Muscle of arm (tissue), 12 donors: Measurements from ENCODE around the gene SELENOO. TPM values are rescaled to one million over a fixed set of nuclear protein-coding genes. Genes with fewer than 3 reads are reported as not detected.

ENCODE experiments used
- DNase-seq: peaks from one replicate; pipeline ENCODE4 v3.0.0-alpha.2; 2013
- polyA plus RNA-seq, 12 donors: library from polyadenylated mRNA; unstranded; fragments of 120-200 nt; gene quantifications; one replicate each; pipeline ENCODE4 v1.2.1, GENCODE V29; 2013; ENCODE audit not compliant: insufficient read length in 12 of 12

SELENOO gene
- polyA plus RNA-seq, 12 donors: 7.9 to 18.4 (median 10.6) TPM; not detected in 1

DNA sequence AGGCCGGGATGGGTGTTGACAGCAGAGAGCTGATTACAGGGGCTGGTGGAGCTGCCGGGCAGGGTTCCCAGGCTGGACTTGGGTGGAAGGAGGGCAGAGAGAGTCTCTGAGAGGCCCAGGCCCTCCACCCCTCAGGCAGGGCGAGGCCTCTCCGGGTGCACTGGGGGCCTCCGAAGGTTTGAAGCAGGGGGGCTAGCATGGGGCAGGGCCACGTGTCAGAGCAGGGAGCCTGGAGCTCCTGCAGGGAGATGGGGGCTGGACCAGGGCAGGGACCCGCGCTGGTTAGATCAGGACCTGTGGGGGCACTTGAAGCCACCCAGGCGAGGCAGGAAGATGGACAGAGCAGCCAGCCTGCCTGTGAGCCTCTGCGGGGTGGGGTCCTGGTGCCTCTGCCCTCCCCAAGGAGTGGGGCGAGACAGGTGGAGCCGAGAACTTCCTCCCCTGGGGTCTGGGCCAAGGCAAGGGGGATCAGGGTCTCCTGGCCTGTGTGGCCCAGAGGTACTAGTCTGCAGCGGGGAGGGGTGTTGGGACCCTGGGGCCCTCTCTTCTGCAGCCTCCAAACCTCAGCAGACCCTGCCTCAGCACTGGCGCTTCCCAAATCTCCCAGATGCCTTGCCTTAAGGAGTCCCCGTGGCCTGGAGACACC lies 29.4 kb upstream of the SELENOO start:
- no peak for DNase-seq

DNA sequence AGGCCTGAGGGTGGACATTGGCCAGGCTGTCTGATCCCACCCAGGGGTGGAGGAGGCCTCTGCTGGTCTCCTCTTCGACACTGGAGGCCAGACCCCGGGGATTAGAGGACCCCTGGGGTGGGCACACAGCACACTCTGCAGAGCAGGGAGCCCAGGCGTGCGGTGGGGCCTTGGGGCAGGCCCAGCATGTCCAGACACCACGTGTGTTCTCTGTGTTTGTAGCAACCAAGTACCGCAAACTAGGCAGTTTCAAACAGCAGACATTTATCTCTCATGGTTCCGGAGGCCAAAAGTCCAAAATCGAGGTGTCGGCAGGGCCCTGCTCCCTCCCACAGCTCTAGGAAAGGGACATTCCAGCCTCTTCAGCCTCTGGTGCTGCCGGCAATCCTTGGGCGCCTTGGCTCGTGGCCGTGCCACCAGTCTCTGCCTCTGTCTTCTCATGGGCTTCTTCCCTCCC lies 28.8 kb upstream of the SELENOO start:
- DNase-seq: no peak

DNA sequence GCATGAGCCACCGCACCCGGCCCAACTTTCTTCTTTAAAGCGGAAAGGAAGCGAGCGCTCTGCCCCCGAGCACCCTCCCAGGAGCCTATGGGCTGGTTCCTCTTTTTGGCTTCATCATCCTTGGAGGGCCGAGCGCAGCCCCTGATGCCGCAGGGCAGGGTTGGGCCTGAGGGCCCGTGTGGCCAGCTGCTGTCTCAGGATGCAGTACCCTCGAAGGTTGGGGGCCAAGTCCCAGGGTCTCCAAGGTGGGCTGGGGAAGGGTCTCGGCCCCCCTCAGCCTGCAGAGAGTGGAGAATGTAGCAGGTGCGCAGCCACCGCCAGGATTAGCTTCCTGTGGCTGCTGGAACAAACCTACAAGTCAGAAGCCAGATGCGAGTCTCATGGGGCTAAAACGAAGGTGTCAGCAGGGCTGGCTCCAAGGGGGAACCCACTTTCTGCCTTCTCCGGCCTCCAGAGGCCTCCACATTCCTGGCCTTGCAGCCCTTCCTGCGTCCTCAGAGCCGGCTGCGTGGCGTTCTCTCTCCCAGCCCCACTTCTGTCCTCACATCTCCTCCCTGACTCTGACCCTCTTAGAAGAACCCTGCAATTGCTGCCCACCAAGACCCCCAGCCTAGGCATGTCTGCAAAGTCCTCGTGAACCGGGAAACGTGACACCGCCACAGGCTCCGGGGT lies 27.4 kb upstream of the SELENOO start:
- DNase-seq: no peak

DNA sequence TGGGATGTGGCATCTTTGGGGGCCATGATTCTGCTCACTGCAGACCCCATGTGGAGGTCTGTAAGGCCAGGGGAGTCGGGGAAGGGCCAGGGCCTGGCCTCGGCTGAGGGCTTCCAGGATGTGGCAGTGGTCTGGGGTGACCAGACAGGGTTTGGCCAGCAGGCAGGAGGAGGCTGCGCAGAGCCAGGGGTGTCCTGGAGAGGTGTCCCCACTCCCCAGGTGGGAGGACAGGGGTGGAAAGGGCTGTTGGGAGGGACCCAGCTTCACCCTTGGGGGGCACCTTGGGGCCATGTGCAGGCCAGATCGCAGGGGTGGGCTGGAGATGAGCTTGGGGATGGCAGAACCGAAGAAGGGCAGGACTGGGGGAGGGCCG lies 26.8 kb upstream of the SELENOO start:
- DNase-seq: no peak

DNA sequence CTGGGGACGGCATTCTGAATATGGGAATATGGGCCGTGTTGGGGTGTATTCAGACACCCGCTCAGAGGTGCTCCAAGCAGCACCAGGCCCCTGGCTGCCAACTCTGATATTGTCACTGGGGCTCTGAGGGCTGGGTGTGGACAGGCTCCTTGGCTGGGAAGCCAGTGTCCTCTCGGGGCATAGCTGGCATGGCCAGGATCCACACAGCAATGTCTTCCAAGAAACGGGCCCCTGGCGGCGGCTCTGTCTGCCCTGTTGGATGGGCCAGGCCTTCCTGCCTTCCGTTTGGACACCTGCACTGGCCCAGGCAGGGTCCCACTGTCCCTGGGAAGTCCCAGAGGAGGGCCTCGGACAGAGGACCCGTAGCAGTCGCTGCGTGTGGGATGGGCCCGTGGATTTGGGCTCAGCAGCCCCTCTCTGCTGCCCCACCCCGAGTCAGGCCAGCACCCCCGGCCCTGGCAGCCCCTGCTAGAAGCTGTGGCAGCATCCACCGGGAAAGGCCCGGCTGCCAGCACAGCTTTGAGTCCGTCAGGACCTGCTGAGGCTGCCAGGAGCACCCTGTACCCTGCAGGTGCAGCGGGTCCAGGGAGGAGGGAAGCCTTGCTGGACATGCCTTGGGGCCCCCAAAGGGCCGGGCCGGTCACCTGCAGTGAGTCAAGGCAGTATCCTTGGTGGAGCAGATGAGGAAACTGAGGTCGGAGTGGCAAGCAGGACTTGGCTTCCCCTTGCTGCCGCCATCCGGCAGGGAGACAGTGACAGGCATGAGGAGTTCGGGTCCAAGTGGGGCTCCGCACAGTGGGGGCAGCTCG lies 26.2 kb upstream of the SELENOO start:
- no peak for DNase-seq

DNA sequence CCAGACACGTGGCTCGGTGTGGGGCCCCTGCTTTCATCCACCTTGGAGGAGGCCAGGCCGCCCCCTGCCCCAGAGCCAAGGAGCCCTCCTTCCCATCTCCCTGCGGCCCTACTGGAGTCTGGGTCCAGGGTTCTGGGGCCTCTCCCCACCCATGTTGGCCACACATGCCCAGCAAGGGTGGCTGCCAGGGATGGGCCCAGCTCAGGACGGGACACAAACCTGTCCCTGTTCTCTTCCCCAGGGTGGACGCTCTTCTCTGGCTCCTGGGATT lies 25.7 kb upstream of the SELENOO start:
- DNase-seq: no peak

DNA sequence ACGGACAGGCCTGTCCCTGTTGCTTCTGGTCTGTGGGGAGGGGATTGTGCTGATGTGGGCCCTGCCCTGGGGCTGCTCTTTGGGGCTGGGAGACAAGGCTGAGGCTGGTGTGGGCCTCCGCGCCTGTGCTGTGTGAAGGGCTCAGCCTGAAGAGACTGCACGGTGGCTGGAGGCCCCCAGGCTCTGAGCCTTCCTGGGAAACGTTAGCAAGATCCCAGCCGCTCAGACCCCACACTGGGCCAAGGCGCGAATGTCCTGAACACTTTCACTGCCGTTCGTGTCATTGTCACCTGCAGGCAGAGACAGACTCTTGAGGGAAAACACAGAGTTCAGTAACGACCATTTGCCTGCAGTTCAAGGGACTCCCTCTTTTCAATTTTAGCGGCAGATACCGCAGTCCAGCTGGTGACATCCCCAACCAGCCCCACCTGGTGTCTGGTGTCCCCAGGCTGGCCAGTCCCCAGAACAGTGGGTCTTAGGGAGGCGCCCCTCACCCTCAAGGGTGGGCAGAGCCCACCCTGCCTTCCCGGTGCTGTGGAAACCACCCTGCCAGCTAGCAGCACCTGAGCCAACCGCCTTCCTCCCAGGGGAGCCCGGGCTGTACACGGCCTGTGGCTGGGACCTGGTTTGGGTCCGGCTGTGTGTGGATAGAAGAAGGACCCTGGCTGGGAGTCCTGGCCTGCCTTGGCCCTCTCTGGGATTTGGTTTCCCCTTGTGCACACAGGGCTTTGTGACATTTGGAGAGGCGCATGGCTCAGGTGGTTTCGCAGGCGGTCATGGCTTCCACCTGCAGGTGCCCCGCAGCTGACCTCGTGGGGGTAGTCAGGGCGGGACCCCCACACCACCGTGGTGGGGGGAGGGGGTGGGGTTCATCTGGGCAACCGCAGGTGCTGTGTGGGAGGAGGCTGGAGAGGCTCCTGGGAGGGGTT lies 24.6 kb upstream of the SELENOO start:
- no peak for DNase-seq

DNA sequence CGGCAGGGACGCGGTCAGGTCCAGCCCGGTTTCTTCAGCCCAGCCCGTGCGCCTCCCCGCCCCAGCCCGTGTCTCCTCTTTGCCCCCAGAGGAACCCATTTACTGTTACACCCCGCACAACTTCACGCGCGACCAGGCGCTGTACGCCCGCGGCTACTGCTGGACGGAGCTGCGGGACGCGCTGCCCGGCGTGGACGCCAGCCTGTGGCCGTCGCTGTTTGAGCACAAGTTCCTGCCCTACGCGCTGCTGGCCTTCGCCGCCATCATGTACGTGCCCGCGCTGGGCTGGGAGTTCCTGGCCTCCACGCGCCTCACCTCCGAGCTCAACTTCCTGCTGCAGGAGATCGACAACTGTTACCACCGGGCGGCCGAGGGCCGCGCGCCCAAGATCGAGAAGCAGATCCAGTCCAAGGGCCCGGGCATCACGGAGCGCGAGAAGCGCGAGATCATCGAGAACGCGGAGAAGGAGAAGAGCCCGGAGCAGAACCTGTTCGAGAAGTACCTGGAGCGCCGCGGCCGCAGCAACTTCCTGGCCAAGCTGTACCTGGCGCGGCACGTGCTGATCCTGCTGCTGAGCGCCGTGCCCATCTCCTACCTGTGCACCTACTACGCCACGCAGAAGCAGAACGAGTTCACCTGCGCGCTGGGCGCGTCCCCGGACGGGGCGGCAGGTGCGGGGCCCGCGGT lies 23.8 kb upstream of the SELENOO start:
- DNase-seq: no peak

DNA sequence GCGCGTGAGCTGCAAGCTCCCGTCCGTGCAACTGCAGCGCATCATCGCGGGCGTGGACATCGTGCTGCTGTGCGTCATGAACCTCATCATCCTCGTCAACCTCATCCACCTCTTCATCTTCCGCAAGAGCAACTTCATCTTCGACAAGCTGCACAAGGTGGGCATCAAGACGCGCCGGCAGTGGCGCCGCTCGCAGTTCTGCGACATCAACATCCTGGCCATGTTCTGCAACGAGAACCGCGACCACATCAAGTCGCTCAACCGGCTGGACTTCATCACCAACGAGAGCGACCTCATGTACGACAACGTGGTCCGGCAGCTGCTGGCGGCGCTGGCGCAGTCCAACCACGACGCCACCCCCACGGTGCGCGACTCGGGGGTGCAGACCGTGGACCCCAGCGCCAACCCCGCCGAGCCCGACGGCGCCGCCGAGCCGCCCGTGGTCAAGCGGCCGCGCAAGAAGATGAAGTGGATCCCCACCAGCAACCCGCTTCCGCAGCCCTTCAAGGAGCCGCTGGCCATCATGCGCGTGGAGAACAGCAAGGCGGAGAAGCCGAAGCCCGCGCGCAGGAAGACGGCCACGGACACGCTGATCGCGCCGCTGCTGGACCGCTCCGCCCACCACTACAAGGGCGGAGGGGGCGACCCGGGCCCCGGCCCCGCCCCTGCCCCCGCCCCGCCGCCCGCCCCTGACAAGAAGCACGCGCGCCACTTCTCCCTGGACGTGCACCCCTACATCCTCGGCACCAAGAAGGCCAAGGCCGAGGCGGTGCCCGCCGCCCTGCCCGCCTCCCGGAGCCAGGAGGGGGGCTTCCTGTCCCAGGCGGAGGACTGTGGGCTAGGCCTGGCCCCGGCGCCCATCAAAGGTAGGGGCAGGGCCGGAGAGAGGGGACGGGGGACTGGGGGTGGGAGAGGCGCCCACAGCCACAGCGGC lies 23.0 kb upstream of the SELENOO start:
- DNase-seq: no peak

DNA sequence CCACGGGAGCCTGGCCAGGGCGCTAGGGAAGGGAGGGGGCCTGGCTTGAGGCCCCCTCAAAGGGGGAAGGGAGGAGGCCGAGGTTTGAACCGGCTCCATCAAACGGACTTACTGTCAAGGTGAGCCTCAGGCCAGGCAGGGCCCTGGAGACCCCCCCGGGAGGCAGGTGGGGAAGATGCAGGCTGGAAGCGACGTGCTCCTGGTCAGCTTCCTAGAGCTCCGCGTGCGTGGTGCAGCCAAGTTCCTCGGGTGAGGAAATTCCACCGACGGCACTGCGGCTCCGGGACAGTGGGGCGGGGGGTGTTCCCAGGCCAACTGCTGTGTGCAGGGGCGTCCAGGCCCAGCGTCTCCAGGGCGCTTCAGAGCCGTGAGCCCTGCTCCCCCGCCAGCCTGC lies 22.3 kb upstream of the SELENOO start:
- DNase-seq: no peak

DNA sequence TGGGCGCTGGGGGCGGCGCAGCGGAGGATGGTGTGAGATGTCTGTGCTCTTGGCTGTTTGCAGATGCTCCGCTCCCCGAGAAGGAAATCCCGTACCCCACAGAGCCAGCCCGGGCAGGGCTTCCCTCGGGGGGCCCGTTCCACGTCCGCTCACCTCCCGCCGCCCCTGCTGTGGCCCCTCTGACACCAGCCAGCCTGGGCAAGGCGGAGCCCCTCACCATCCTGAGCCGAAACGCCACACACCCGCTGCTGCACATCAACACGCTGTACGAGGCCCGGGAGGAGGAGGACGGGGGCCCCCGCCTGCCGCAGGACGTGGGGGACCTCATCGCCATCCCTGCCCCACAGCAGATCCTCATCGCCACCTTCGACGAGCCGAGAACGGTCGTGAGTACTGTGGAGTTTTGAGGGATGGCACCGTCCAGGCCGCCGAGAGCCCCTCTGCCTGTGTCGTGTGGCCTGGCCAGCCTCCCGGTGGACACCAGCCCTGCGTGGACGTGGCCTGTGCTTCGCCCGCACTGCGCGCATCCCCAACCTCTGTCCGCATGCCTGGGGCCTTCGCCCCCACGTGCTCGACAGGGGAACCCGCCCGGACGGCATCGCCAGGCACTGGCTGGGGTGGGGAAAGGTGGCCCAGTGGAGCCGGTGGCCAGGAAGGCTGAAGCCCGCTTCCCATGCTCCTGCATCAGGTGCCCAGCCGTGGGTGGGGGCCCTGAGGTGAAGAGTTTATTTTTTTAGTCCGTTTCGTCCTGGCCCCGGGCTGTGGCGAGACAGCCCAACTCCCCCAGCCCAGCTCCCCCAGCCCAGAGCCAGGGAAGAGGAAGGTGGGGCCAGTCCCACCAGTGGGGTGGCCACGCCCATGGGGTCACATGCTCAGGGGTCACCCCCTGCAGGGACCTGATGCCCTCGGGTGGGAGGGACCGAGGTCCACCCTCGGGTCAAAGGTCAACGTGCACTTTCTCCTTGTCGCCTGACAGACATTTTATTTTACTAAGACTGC lies 21.6 kb upstream of the SELENOO start:
- DNase-seq: no peak

DNA sequence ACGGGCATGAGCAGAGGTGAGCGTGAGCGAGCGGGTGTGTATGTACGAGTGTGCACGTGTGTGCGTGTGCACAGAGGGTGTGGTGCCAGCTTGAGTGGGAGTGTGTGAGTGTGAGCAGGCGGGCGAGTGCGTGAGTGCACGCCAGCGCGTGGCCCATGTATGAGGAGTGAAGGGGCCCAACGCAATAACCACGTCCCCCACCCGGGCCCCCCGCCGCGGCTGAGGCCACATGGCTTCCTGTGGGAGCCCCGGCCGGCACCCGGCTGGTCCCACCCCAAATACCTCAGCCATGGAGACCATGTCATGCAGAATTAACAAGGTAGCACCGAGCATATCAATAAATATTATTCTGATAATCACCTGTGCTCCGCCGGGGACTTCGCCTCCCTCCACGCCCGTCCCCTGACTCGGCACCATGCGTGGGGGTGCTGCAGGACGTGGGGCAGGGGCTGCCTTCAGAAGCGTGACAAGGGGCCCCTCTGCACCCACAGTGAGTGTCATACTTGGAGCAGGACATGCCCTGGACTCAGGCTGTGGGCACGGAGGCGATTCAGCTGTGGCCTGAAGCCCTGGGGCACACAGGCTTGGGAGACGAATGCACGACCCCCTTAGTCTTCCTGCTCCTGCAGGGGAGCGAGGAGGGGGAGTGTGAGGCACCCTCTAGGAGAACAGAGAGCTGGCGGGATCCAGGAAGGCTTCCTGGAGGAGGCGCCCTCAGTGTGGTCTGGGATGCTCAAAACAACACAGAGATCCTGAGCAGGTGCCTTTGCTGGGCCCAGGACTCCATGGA lies 20.7 kb upstream of the SELENOO start:
- no peak for DNase-seq

DNA sequence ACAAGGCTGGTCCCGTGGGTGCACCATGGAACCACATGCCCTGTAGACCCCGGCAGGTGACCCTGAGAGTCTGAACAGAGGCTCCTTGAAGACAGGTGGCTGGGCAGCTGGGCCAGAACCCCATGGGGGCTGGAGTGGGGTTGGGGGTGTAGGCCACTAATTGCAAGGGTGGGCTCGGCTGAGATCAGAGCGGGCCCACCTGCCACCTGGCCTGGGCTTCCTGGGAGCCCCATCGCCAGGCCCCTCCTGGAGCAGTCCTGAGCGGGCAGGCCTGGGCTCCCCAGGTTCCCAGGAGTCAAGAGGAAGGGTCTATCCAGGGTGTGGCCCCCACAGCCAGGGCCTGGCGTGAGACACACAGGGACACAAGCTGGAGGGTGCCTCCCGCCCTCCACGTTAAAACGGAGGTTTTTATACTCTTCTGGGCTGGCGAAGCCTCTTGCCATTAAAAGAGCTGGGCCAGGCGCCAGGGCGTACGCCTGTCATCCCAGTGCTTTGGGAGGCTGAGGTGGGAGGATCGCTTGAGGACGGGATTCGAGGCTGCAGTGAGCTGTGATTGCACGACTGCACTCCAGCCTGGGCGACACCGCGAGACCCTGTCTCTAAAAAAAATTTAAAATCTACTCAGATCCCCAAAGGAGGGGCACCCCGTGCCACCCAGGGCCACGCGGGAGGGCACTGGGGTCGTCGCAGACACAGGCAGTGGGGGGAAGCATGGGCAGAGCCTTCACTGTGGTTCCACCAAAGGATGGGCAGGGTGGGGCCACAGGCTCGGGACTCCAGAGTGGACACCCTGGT lies 19.9 kb upstream of the SELENOO start:
- no peak for DNase-seq

DNA sequence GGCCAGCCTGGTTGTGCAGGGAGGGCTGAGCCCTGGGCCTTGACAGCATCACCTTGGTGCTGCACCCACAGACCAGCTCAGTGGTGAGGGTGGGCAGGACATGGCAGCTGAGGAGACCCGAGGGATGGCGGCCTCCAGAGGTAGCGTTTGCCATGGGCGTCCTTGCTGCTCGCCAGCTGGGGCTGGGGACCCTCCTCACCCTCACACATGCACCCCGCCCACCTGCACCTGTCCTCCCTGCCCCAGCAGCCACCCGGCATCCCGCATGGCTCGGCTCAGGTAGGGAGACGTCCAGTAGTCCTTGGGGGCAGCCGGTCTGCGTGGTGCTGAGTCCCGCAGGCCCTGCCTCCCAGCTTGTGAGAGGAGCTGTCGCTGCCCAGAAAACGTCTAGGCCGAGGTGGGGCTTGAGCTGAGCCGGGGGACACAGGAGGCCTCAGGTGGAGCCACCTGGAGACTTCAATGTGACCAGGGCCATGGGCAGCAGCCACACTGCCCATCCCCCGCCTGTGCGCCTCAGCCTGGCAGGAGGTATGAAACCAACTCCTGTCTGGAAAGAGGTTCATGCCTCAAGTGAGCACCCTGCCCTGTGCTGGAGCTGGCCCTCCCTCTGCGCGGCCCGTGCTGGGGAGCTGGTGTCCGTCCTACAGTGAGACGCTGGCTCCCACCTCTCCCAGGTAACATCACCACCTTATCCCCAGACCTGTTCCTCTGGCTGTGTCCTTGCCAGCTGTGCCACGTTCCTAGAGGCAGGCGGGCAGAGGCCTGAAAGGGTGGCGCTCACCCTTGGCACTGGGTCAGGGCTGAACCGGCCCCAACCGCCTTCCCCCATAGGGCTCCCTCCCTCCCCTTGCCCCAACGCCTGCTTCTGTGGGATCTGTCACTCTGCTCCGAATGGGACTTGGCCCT lies 18.4 kb upstream of the SELENOO start:
- DNase-seq: no peak

DNA sequence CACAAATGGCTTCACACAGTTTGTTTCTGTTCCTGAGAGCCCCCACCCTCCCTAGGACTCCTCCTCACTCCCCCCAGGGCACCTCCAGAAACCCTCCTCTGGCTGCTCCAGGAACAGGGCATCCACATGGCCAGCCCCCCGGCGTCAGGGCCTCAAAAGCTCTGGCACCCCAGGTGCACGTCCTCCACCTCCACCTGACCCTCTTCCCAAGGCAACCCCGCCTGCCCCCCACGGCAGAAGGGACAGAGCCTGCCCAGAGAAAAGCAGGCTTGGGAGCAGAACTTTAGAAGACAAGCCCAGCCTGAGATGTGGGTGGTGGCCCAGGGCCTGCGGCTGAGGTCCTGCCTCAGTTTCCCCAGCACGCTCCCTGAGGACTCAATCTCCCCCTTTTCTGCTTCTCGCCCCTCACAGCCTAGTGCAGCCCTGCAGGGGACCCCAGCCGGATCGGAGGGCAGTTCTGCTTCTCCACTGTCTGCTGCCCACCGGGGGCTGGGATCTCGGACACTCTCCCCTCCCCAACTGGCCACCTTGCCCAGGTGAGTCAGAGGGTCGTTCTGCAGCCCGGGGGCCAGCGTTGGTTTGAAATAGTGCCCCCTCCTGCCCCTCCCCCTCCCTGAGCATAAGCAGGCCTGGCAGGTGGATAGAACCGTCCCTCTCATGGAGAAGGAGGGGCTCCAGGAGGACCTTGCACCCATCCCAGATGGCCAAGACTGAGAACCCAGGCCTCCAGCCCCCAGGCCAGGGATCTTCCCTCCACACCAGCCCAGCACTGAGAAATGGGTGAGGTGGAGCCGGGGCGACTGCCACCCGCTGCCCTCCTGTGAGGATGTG lies 17.5 kb upstream of the SELENOO start:
- DNase-seq: no peak
